GM19351 (cell line): Measurements from ENCODE around the gene SESTD1.

Experiments
- ATAC-seq: cut with Tn5 transposase; IDR thresholded peaks from one replicate; pipeline ENCODE4 v1.9.1; 2021; ENCODE audit warnings: mild to moderate bottlenecking, moderate library complexity; ENCODE audit not compliant: unreplicated experiment

Gene SESTD1

GRCh38 chr2:179264368-179265081 is at the start of gene SESTD1:
SESTD1 (minus strand) TSS chr2:179264832; CDS start chr2:179191841, 72,991 bp downstream.
- peak; percentile 63 for ATAC-seq

- no peak for ATAC-seq
These were observed 48.4 kb upstream of the SESTD1 start for GRCh38 chr2:179313057-179313456.

- no peak for ATAC-seq
These were observed 46.5 kb upstream of the SESTD1 start for GRCh38 chr2:179311101-179311500.

- no peak for ATAC-seq
These were observed 43.2 kb upstream of the SESTD1 start for GRCh38 chr2:179307616-179308371.

DNA sequence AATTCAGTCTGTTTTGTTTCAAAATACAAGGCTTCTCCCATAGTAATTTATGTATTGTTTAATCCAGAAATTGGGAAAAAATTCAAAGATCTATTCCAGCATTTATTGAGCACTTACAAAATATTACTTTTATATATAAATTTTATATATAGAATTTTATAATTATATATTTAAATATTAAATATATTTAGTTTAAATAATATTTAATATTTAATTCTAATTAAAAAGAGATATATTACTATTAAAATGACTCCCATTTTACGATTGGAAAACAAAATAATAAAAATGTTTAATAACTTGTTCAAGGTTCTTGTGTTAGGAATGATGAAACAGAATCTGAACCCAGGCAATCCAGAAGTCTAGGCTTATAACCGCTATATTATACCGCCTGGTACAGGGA is 40.5 kb upstream of the SESTD1 start:
- ATAC-seq = no peak

- no peak for ATAC-seq
These were observed 39.8 kb upstream of the SESTD1 start for GRCh38 chr2:179304424-179304823.

GRCh38 chr2:179302764-179303571 is 38.3 kb upstream of the SESTD1 start:
- no peak for ATAC-seq

DNA sequence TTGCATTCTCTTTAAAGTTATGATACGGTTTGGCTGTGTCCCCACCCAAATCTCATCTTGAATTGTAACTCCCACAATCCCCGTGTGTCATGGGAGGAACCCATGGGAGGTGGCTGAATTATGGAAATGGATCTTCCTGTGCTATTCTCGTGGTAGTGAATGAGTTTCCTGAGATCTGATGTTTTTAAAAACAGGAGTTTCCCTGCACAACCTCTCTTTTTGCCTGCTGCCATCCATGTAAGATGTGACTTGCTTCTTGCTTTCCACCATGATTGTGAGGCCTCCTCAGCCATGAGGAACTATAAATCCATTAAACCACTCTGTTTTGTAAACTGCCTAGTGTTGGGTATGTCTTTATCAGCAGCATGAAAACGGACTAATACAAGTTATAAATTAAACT is 37.5 kb upstream of the SESTD1 start:
- no peak for ATAC-seq

DNA sequence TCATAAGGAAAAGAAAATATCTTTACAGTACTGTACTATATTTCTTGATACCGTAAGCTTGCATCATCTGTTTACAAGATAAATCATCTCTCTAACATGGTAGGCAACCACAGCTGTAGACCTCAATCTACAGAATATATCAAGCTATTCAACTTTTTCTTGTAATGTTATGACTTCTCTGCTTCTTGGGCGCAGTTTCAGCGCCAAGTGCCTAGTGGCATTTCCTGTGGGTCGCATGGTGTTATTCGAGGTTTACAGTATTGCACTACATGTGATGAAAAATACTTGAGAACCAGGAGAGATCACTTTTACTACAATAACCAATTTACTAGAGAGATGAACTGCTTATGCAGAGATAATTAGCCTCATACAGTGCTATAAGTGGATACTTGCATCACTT is 34.0 kb upstream of the SESTD1 start:
- ATAC-seq = no peak

DNA sequence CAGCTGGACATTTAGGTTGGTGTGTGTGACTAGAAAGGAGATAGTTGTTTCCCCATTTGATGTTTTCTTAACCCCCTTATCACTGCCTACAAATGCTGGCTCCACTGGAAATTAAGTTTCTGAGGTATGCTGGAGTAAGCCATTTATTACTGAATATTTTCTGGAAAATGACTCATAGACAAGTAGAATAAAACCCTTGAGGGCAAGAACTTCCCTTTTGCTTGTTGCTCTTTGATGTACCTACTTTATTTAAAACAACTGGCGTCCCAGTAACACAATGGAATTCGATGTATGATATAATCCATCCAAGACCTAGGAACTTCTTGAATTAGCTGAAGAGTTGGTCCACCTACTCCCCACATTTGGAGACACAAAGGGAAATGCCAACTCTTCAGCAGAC is 33.3 kb upstream of the SESTD1 start:
- no peak for ATAC-seq

- ATAC-seq = no peak
These were observed 25.7 kb upstream of the SESTD1 start for GRCh38 chr2:179290329-179290728.

- no peak for ATAC-seq
These were observed 20.4 kb upstream of the SESTD1 start for GRCh38 chr2:179285060-179285459.

DNA sequence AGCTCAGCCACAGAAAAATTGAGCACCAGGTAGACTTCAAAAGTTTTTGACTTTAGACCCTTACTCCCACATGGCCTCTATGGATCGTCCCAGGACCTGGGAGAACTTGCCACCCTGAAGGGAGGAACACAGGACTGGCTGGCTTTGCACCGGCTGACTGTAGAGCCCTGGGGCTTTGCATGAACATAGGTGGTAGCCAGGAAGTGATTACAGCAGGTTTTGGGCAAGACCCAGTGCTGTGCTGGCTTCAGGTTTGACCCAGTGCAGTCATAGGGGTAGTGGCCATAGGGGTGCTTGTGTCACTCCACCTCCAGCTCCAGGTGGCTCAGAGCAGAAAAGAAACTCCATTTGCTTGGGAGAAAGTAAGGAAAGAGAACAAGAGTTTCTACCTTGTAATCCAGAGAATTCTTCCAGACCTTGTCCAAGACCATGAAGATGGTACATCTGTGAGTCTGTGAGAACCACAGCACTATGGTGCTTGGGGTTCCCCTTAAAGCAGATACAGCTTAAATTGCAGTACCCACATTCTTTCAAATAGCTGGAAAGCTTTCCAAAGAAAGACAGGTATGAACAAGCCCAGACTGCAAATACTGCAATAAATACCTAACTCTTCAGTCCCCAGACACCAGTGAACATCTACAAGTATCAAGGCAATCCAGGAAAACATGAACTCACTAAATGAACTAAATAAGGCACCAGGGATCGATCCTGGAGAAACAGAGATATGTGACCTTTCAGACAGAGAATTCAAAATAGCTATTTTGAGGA is 13.0 kb upstream of the SESTD1 start:
- ATAC-seq = no peak

- peak; percentile 11 for ATAC-seq
These were observed 10.8 kb upstream of the SESTD1 start for GRCh38 chr2:179275253-179276012.

DNA sequence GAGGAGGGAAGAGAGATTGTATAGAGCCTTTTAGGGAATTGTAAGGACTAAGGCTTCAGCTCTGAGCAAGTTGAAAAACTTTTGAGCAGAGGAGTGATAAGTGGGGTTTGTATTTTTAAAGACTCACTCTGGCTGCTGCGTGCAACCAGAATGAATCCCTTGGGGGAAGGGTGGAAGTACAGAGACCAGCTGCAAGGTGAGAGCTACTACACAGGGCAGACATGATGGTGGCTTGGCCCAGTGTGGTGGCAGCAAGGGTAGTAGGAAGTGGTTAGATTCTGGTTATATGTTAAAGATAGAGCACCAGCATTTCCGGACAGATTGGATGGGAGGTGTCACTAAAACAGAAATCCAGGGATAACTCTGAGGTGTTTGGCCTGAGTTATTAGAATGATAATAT is 10.1 kb upstream of the SESTD1 start:
- peak; percentile 92 for ATAC-seq

- no peak for ATAC-seq
These were observed 8.9 kb upstream of the SESTD1 start for GRCh38 chr2:179273461-179273962.

DNA sequence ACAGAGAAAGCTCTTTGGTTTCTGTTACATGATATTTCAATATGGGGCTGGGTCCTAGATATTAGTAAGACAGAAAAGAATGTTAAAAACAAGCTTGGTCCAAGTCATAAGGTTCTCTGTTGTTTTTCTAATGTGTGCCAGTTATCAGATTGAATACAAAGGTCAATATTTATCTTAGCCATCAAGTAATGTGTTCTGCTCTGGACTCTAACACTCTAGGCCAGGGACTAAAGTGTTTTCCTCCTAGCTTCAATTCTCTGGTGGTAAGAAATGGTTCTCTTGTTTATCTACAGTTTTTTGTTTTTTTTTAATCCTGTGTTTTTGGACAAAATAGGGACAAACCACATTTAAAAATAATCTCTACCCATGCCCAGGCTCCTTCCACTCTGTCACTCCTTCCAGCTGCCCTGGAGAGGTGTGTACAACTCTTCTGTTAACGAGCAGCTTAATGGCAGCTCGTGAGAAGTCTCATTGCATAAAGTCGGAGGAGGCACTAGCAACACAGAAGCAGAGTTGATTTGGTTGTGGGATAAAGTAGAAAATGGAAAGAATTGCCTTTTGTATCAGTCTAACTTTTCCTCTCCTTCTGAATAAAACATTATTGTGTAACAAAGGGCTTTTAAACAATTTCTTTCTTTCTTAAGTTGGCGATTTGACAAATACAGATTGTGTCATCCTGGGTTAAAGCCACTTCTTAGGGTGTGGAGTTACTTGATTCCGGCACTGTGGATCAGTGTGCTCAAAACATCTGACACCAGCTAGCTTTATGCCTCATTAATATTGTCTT is 8.0 kb upstream of the SESTD1 start:
- ATAC-seq = no peak

DNA sequence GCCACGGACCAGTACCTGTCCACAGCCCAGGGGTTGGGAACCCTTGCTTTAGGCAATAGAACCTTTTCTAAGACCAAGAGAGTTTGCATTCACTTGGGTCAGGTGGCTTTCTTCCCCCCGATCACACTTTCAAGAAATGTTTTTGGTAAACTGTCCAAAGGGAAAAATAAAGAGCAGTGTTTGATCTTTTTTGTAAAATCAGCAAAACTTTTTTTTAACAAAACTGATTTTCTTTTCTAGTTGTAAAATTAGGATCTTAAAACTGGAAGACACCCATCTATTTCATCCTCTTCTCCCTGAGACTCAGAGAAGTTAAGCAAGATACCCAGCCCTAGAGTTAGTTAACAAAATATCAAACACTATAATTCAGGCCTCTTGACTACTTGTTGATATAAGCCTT is 6.1 kb upstream of the SESTD1 start:
- no peak for ATAC-seq

GRCh38 chr2:179268277-179268925 is 3.8 kb upstream of the SESTD1 start:
- ATAC-seq = no peak
